Measurements from ENCODE around the gene ACSL4. TPM values are rescaled to one million over a fixed set of nuclear protein-coding genes. Genes with fewer than 3 reads are reported as not detected.
A peak's percentile ranks its signal among the peaks of the same experiment; 100 is the strongest.

Gene ACSL4
- total and polyA plus RNA-seq, 4 donors: 34.1 to 97.7 (median 62.2) TPM

- no peak overlapping the region for H3K27ac ChIP-seq (ENCODE audit: low read depth in 1 of 2, low read length in 1 of 2)
- H3K36me3 ChIP-seq (ENCODE audit: control insufficient read depth in 4 of 4, insufficient read depth in 4 of 4, low read length in 4 of 4): peaks cover 0 to 3% (median 0%) of the 10 kb centered on the region in 4 donors
- H3K9ac ChIP-seq (ENCODE audit: insufficient read depth in 1 of 2, low read length in 2 of 2): no peak overlapping the region
- ATAC-seq (ENCODE audit: insufficient read depth, low FRiP score) (no peak), DNase-seq (peak in 2 of 3 donors; percentile 6 to 17)
- WGBS, 2 donors: 60 to 63% methylated on average over 2 of the region's 2 CpGs
- H3K4me3 ChIP-seq: no peak overlapping the region
- H3K27me3 ChIP-seq (ENCODE audit: control insufficient read depth in 3 of 3, insufficient read depth in 3 of 3, low read length in 2 of 3): peaks cover 0 to 14% (median 3%) of the 10 kb centered on the region in 3 donors
- H3K4me1 ChIP-seq (ENCODE audit: control insufficient read depth in 5 of 5, insufficient read depth in 5 of 5, low read length in 5 of 5): peaks cover 0 to 2% (median 0%) of the 10 kb centered on the region in 5 donors
- no peaks in the 10 kb centered on the region for H3K9me3 ChIP-seq (ENCODE audit: control insufficient read depth in 4 of 4, insufficient read depth in 3 of 4, low read length in 3 of 4)
- no peak for TF ChIP-seq CTCF (IDR thresholded peaks at IDR 0.05; ENCODE audit: control extremely low read depth, extremely low read depth)
These were observed 35.2 kb downstream of the ACSL4 start for GRCh38 chrX:109697855-109698254.

GRCh38 chrX:109696146-109696740 lies 36.8 kb downstream of the ACSL4 start:
- TF ChIP-seq CTCF (IDR thresholded peaks at IDR 0.05; ENCODE audit: control extremely low read depth, extremely low read depth): no peak
- H3K4me3 ChIP-seq: no peak overlapping the region
- H3K9me3 ChIP-seq (ENCODE audit: control insufficient read depth in 4 of 4, insufficient read depth in 3 of 4, low read length in 3 of 4): no peaks in the 10 kb centered on the region
- H3K9ac ChIP-seq (ENCODE audit: insufficient read depth in 1 of 2, low read length in 2 of 2): no peak overlapping the region
- peaks cover 0 to 22% (median 5%) of the 10 kb centered on the region in 3 donors for H3K27me3 ChIP-seq (ENCODE audit: control insufficient read depth in 3 of 3, insufficient read depth in 3 of 3, low read length in 2 of 3)
- WGBS, 2 donors: 64 to 90% methylated on average over 4 of the region's 4 CpGs
- no peak overlapping the region for H3K27ac ChIP-seq (ENCODE audit: low read depth in 1 of 2, low read length in 1 of 2)
- peaks cover 0 to 2% (median 0%) of the 10 kb centered on the region in 5 donors for H3K4me1 ChIP-seq (ENCODE audit: control insufficient read depth in 5 of 5, insufficient read depth in 5 of 5, low read length in 5 of 5)
- peaks cover 0 to 3% (median 0%) of the 10 kb centered on the region in 4 donors for H3K36me3 ChIP-seq (ENCODE audit: control insufficient read depth in 4 of 4, insufficient read depth in 4 of 4, low read length in 4 of 4)
- no peak for DNase-seq
- no peak for ATAC-seq (ENCODE audit: insufficient read depth, low FRiP score)

- no peak overlapping the region for H3K9ac ChIP-seq (ENCODE audit: insufficient read depth in 1 of 2, low read length in 2 of 2)
- no peak for ATAC-seq (ENCODE audit: insufficient read depth, low FRiP score)
- H3K27ac ChIP-seq (ENCODE audit: low read depth in 1 of 2, low read length in 1 of 2): no peak overlapping the region
- TF ChIP-seq CTCF (IDR thresholded peaks at IDR 0.05; ENCODE audit: control extremely low read depth, extremely low read depth): no peak
- H3K4me1 ChIP-seq (ENCODE audit: control insufficient read depth in 5 of 5, insufficient read depth in 5 of 5, low read length in 5 of 5): peaks cover 0 to 2% (median 0%) of the 10 kb centered on the region in 5 donors
- peaks cover 0 to 3% (median 0%) of the 10 kb centered on the region in 4 donors for H3K36me3 ChIP-seq (ENCODE audit: control insufficient read depth in 4 of 4, insufficient read depth in 4 of 4, low read length in 4 of 4)
- H3K27me3 ChIP-seq (ENCODE audit: control insufficient read depth in 3 of 3, insufficient read depth in 3 of 3, low read length in 2 of 3): peaks cover 0 to 26% (median 5%) of the 10 kb centered on the region in 3 donors
- no peak for DNase-seq
- no peaks in the 10 kb centered on the region for H3K9me3 ChIP-seq (ENCODE audit: control insufficient read depth in 4 of 4, insufficient read depth in 3 of 4, low read length in 3 of 4)
- WGBS, 2 donors: 80 to 94% methylated on average over 3 of the region's 3 CpGs
- H3K4me3 ChIP-seq: no peak overlapping the region
These were observed 37.4 kb downstream of the ACSL4 start for GRCh38 chrX:109695637-109696036.

All from lung (tissue), 12 donors.